Measurements from ENCODE around the gene CEACAM1.

- TF ChIP-seq YY1 (IDR thresholded peaks at IDR 0.05; ENCODE audit: insufficient read depth, insufficient read length) (no peak), ZNF274 (IDR thresholded peaks at IDR 0.05; ENCODE audit: low read depth, low read length) (no peak), SUZ12 (IDR thresholded peaks at IDR 0.05; ENCODE audit: extremely low read depth, insufficient read depth, insufficient read length) (no peak)
Measured at GRCh38 chr19:42555801-42556200, 27.5 kb upstream of the CEACAM1 start.

Data from NT2/D1 (cell line).